Urothelium cell line (cell line): ENCODE data around the gene CAPS.

Experiments used
- DNase-seq: peaks from one replicate; pipeline ENCODE4 v3.0.0; 2011; ENCODE audit warnings: low spot score, mixed read lengths
- FAIRE-seq: peaks from 2 replicates; lab custom pipeline; 2011; peaks lifted over from hg19 to GRCh38; lab: Jason Lieb, UNC

The CAPS gene

DNA sequence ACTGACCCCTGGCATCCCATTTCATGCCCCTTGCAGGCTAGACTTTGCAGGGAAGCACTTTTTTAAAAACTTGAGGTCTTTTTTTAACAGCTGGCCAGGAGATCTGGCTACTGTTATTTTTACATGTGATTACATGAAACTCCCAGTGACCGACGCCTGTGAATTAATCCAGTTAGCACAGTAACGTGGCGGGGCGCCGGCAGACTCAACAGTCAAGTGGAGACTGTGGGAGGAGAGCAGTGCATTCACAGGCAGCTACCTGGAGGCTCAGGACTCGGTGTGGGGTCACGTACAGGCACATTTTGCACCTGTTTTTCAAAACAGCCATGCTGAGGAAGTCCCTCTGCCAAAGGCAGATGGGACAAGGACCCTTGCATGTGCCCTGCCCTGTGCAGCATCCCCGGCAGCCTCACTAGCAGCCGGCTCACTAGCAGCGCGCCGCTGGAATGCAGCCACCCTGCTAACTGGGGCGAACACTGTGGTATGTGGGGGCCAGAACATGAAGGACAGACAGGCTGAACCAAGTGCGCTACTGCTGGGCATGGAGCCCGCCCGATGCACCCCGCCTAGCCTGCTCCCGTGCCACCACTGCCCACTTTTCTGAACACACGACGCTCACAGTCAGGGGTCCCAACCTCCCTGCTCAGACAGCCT lies 18.7 kb downstream of the CAPS start:
- DNase-seq (no peak), FAIRE-seq (no peak)

DNA sequence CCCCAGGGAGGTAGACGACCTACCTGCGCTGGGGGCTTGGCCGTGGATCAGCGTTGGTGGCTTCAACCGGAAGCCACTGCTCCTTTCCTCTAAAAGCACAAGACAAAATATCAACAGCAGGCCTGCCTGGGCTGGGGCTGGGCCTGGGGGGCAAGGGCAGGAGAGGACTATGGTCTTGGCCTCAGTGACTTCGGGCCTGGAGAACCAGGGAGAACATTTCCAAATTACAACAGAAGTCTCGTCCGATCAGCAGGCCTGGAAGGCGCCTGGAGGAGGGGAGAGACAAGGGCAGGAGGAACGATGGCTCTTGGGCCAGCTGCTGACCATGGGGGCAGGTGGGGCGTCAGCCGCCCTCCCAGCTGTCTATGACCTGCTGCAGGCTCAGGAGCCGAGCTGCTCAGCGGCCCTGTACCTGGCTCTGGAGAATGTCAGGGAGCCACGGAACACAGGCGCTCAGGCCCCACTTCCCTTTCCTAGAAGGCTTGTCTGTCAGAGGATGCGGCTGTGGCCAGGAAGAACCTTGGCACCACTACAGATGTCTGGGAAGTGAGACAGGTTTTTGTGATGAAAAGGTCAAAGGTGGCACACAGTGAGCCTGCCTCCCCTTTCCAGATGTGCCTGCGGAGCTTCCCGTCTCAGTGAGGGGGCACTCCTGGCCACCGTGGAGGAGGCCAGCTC lies 19.5 kb downstream of the CAPS start:
- DNase-seq: no peak
- FAIRE-seq: no peak

DNA sequence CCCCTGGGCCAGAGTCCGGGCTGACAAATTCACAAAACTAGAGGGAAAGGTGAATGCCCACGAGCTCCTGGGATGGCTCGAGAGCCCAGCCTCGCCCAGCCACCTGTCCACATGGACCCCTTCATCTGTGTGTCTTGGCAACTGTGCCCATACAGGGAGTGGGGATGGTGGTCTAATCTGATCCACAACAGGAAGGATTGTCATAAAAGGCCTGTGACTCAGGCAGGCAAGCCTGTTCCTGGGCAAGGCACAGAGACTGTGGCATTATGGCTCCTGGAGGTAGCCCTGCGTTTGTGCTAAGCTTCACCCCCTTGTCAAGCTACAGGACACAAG lies 20.0 kb downstream of the CAPS start:
- DNase-seq (no peak), FAIRE-seq (no peak)

DNA sequence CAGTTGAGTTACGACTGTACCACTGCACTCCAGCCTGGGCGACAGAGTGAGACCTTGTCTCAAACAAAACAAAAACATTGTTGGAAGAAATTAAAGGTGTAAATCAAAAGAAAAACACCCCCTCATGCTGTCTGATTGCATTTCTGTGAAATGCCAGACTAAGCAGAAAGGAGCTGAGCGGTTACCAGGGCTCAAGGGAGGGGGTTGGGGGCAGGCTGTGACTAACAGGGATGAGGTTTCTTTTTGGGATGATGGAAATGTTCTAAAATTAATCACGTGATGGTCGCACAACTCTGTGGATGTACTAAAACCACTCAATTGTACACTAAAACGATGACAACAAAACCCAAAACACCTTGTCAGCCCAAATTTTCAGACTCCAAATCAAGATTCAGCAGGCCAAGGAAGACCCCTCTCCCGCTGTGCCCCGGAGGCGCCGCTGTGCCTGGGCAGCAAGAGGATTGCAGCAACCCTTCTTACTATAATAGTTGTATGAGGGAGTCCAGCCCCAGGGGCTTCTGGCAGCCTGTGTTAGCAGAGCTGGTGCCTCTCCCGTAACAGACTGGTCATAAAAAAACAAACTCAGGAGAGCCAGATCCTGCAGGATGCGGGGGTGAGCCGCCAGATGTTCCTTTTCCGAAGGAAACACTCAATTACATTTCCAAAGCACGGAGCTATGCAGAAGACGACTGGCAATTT lies 20.9 kb downstream of the CAPS start:
- FAIRE-seq: no peak
- DNase-seq: no peak

DNA sequence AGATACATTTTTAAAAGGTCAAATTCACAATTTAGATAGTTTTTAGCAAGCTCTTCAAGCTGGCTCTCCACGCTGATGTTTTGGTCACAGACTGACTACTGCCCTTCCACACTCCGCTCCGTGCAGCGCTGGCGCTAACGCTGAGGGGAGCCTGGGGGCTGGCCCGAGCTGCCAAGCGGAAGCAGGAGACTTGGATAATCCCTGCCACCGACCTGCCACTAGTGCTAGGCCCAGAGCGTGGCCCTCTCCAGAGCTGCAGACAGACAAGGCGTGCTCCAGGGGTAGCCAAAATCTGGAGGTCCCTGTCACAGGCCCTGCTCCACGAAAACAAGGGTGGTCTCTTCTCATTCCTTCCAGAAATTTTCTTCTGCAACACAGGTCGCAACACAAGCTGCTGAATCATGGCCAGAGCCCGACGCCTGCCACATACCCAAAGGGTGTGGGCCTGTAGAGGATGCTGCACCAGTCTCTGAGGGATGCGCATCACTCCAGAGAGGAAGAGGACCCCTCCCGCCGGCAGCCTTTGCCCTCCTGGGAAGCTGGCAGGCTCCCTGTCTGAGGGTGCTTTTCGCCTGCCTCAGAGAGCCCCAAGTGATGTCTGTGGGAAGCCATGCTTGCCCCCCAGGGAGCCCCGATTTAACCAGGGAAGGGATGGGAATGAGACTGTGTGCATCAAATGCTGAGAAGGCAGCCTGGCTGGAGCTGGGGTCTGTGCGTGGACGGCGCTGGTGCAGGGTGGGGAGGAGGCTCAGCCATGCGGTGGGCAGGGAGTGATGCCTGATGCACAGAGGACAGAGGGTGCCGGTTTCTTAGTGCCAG lies 21.6 kb downstream of the CAPS start:
- no peak for DNase-seq

DNA sequence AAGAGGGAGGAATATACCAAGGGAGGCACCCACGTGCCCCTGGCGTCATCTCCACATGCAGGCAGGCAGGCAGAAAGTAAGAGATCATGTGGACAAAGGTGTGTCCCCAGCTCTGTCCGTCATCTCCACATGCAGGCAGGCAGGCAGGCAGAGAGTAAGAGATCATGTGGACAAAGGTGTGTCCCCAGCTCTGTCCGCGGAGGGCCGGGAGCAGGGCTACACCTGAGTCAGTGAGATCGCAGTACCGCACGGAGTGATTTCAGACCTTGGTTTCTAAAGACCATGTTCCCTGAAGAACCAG lies 22.2 kb downstream of the CAPS start:
- DNase-seq: no peak
- FAIRE-seq: no peak

More for the DNA sequence above, 21.6 kb downstream of the CAPS start:
- FAIRE-seq: no peak

DNA sequence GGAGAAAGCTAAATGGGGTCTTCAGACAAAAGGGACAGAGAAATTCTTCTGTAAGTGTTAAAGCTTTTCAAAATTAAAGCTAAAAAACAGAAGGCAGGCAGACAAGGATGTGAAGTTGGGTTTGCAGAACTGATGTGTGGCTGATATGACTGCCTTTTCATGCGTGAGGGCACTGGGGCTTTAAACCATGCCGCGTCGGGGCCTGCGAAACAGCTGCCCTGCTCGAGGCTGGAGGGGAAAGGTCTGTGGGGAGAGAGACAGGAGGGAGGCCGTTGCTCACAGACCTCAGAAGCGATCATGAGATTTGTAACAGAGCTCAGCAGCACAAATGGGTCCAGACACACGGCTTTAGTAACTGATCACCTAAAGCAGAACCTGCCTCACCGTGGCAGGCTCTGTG lies 23.5 kb downstream of the CAPS start:
- FAIRE-seq: no peak
- DNase-seq: no peak

DNA sequence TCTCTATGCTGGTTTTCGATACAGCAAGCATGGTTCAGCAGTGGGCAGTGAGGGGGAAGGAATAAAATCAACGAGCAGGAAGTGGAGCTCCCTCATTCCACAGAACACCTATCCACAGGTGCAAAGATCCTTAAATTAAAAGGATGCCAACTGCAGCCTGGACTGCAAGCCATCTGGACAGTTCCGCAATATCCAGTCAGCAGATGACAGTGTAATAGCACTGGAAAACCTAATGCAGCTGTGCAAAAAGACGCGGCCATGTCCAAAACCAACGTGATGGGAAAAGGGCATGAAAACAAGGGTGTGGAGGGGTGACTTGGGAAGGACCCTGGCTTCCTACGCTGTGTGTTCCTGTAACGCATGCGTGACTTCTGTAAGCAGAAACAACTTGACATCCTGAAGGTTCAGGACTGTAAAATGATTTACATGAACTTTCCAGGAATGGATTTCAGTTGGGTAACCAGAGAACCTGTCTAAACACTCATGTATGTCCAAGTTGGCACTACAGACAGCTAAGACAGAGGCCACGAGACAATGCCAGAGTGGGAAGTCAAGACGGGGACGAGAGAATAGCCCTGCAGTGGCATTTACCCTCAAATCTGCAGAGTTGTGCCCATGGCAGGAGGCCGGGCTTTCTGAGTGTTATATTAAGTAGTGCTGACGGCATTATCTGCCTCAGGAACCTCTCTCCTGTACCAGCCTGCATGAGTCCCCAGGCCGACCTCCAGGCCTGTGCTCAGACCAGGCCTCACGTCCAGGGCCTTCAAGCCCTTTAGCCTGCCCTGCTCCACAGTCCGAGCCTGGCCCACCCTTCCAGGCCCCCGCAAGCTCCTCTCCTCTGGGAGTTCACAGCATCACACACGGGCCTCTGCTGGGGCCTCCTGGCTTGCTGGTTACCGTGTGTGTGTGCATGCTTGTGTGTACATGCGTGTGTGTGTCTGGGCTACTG lies 26.5 kb downstream of the CAPS start:
- FAIRE-seq: no peak

DNA sequence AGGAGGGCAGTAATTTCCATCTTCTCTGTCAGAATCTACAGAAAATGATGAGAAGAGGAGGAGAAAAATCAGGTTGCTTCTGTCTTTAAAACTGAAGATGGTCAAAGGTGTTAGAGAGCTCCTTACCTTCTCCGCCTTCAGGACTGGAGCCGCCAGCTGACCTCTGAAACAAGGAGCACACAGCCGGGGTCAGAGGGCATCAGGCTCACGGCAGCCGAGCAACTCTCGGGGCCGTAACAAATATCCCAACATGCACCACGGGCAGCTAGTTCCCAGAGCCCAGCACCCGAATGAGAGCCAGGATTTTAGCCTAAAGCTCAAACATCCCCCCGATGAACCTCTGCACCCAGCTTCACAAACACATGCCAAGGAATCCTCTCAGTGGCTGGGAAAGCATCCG lies 27.6 kb downstream of the CAPS start:
- DNase-seq (no peak), FAIRE-seq (no peak)

More for the DNA sequence above, 26.5 kb downstream of the CAPS start:
- DNase-seq: no peak

DNA sequence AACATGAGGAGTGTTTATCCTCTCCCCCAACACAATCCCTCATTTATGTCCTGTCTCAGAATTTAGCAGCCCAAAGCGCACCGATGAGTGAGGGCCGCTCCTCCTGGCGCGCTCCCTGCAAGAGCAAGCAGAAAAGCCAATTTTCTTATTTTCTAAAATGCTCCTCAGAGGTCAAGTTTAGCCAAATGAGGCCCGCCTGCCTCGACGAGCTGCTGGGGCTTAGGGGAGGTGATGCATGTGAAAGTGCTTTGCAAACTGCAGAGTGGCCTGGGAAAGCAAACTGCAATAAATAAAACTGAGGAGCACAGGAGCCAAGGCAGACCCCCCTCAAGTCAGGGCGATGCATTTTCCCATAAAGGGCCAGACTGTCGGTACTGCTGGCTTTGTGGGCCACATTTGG lies 29.0 kb downstream of the CAPS start:
- FAIRE-seq (no peak), DNase-seq (no peak)

DNA sequence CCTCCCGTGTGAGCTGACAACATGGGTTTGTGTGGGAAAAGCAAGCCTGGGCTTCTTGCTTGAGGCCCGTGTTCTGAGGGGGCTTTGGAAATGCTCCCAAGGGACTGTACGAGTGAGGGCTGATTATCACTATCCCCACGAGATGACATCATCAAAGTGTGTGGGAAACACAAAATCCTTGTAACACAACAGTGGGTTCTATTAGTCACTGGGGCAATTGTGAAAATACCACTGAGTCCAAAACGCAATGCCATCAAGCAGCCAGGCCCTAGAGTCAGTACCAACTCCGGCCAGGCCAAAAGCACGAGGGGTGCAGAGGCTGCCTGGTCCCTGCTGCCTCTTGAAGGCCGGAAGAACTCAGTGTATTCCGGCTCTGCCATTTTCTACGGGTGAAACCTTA lies 29.6 kb downstream of the CAPS start:
- no peak for DNase-seq
- no peak for FAIRE-seq

DNA sequence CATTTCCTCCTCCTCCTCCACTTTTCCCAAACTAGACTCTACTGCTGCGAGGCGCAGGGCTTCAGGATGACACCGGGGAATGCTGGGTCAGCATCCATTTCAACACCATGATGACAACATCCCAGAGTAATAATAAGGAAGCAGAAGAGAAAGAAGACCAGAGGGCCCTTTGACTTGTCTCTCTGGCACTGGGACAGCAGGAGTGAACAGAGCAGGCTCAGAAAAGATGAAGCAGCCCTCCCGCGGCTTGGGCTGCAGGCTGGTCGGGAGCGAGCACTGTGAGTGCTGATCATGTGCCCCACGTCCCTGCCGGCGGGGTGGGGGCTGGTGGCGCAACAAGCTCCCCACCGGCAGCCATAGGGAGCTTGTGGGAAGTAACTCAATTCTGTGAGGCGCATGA lies 33.4 kb downstream of the CAPS start:
- DNase-seq (no peak), FAIRE-seq (no peak)

DNA sequence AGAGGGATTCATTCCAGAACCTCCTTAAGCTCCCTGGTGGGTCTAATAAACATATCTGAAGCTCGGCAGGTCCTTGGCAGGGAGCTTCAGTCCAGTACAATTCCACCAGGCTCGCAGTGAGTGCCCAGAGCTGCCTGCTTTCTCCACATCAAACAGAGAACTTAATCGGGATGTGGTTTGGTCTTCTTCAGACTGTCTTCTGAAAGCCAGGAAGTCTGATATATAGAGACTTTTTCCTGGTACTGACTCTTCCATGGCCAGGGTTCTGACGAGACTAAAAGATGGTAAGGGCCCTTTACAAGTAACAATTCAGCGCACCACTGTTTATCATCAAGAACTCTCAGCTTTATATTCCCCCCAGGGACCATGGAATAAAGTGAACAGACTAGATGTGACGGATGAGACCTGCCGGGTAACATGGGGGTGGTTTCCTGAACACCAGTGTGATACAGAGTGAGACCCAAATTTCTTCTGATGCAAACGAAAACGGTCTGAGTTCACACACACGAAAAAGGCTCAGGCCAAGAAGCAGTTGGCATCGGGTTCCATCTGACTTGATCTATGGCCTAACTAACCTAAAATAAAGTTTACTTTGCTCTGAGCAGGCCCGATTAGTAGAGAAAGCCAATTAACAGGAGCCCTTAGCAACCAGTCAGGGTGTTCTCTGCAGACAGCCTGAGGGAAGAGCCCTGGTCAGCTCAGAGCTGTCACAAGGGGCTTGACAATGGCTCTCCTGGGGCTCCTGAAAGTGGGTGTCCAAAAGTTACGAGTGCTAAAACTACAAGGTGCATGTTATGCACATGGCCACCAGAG lies 34.9 kb downstream of the CAPS start:
- DNase-seq (no peak), FAIRE-seq (no peak)

DNA sequence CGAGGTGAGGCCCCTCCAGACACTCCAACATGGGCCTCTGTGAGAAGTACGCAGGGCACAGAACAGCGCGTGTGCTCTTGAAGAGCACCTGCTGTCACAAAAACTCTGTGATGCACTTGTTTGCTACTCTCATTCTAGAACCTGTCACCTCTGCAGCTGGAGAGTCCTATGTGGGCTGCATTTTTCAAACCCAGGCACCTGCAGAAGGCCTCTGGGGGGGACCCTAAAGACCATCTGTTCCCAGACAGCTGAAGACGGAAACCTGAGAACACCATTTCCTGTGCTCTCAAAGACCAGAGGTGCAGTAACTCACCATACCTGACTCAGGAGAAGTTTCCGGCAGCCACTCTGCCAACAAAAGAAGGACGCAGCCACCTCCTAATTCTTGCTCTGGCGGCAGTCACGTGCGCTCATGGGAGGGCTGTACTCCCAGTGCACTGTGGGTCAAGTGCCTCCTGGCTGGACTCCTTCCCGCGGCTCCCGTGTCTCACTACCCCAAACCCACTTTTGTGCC lies 35.8 kb downstream of the CAPS start:
- FAIRE-seq (no peak), DNase-seq (no peak)

DNA sequence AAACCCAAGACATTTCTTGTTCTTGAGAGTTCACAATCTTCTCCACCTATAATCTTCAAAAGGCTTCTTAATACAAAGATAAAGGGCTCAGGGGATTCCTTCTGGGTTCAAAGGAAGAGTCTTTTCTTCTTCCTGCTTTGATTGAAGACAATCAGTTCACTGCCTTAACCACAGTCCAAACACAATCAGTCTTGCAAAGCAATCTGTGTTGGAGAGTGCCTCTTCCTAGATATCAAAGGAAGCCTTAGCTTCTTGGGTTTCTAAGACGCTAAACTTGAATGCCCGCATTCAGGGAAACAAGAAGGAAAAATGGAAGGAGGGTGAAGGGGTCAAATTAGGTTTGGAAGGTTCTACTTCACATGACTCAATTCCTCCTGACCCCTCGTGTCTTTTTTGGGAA lies 36.7 kb downstream of the CAPS start:
- DNase-seq (no peak), FAIRE-seq (no peak)

DNA sequence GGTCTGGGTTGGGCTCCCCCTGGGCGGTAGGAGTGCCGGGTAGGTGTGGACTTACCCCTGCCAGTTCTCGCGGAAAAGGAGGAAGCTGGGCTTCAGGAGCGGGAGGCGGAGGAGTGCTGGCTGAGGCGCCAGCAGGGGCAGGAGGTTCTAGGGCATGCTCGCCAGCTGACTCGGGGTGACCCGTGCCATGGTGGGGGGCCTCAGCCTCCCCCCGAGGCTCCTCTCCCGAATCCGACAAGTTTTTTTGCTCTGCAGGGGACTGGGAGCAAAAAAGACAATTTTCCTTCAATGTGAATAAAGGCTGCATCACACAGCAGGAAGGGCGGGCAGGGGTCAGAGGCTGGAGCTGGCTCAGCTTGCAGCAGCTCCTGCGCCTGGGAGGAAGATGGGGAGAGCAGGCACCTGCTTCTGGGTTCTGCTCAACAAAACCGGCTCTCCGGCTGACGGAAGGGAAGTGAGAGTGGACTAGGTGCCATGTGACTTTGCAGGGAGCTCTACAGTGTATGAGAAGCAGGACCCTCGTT lies 37.3 kb downstream of the CAPS start:
- no peak for DNase-seq
- FAIRE-seq: no peak

DNA sequence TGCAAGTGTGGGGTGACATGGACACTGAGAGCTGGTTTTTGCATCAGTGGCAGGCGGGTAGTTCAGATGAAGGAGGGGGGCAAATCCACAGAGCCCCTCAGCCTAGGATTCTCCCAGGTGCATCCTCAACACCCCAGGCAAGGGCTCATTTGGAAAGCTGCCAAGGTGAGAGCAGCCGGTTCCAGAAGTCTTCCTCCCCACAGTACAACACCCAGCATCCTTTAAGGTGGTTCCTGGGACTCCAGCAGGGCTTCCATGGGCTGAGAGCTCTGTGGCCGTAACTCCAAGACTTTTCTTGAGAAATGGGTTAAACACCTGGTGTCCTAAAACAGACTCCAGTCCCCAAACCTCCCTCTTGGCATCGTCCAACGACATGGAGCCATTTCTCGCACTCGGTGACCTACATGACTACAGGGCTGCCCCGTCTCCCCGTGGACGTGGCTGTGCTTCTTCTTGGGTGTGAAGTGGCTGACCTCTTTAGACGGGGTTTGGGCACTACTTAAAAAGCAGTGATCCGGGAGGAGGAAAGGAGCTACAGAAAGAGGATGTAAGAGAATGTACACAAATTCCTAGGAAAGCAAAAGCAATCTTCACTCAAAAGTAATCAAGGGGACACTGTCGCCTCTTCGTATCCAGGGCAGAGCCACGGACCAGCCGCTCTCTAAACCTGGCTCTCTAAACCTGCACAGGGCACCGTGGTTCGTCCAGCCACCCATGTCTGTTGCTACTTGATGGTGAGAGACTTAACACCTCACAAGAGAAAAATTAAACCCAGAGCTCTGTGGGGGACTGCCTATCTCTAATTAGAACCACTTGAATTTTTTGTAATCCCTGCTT lies 38.4 kb downstream of the CAPS start:
- DNase-seq: no peak
- FAIRE-seq: no peak

DNA sequence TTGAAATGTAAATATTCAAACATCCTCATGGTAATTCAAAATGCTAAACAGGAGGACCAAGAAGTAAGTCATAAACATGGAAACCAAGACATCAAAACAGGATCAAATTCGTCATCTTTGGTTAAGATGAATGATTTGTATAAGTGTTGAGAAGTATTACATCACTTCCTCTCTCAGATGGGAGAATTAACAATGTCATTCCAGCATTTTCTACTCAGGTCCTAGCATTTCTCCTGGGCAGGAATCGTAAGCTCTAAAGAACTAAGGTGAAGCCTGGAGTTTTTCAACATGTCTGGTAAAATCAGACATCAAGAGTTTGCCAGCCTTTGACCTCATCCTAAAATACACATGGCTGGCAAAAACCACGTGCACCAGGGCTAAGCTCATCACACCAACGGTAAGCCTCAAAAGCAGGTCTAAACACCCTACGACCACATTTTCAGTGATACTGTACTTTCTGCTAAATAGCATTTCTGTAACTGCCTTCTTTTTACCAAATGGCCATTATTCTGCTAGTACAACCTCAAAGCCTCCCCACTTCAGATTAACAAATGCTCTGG lies 39.1 kb downstream of the CAPS start:
- FAIRE-seq: no peak
- no peak for DNase-seq
